Omental fat pad (tissue), 4 donors: ENCODE measurements around the gene CORO7. TPM values are rescaled to one million over a fixed set of nuclear protein-coding genes. Genes with fewer than 3 reads are reported as not detected.

Experiments
- ATAC-seq: fragments of 150-250 bp; one replicate; pipeline ENCODE4 v1.9.1; 2016; ENCODE audit warnings: mild to moderate bottlenecking, moderate library complexity; ENCODE audit not compliant: low FRiP score
- DNase-seq: peaks from one replicate; pipeline ENCODE4 v3.0.0-alpha.2; 2019; ENCODE audit warnings: low spot score
- total RNA-seq, 4 donors: library from RNA; depleted of rRNA; stranded (reverse); fragments of >200 nt; gene quantifications; one replicate each; pipeline ENCODE4 v1.1.0, GENCODE V29; 2016
- TF ChIP-seq, protein P1 (sequence below), 3 donors: fragments of 450-650 bp; IDR thresholded peaks; one replicate each; pipeline ENCODE4 v1.5.1; 2016 to 2017; ENCODE audit warnings: antibody characterized with exemption in 3 of 3, mild to moderate bottlenecking in 3 of 3, moderate library complexity in 2 of 3

Gene CORO7
- total RNA-seq, 4 donors from 2014 or later: 15.1 to 46.3 (median 27.5) TPM

DNA sequence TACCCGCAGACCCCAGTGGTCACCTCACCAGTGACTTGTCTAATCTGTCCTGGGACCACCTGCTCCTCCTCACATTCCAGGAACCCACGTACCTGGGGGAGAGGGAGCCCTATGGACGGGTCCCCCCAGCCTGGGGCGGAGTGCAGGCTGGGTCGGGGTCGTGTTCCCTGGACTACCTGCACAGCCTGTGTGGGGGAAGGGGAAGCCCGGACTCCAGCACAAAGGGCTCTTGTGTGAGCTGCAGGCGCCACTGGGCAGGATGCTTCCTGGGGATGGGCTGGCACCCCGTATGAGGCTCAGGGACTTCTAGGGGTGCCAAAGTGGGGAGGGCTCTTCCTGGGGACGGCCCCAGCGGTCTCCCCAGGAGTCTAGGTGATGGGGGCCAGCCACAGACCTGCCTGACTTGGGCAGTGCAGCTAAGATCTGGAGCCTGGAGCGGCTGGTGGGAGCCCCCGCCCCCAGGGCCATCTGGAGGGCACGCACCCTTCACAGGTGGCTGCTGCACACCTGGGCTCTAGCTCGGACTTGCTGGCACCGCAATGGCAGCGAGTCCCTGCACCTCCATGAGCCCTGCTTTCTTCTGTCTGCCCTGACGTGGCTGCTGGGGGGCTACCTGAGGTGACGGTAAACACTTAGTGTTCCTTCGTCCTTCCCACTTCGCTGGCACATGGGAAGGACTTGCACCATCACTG is 37.3 kb downstream of the CORO7 start:
- TF ChIP-seq, protein P1, sequence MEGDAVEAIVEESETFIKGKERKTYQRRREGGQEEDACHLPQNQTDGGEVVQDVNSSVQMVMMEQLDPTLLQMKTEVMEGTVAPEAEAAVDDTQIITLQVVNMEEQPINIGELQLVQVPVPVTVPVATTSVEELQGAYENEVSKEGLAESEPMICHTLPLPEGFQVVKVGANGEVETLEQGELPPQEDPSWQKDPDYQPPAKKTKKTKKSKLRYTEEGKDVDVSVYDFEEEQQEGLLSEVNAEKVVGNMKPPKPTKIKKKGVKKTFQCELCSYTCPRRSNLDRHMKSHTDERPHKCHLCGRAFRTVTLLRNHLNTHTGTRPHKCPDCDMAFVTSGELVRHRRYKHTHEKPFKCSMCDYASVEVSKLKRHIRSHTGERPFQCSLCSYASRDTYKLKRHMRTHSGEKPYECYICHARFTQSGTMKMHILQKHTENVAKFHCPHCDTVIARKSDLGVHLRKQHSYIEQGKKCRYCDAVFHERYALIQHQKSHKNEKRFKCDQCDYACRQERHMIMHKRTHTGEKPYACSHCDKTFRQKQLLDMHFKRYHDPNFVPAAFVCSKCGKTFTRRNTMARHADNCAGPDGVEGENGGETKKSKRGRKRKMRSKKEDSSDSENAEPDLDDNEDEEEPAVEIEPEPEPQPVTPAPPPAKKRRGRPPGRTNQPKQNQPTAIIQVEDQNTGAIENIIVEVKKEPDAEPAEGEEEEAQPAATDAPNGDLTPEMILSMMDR (IDR thresholded peaks at IDR 0.05): no peak
- DNase-seq (no peak), ATAC-seq (no peak)

DNA sequence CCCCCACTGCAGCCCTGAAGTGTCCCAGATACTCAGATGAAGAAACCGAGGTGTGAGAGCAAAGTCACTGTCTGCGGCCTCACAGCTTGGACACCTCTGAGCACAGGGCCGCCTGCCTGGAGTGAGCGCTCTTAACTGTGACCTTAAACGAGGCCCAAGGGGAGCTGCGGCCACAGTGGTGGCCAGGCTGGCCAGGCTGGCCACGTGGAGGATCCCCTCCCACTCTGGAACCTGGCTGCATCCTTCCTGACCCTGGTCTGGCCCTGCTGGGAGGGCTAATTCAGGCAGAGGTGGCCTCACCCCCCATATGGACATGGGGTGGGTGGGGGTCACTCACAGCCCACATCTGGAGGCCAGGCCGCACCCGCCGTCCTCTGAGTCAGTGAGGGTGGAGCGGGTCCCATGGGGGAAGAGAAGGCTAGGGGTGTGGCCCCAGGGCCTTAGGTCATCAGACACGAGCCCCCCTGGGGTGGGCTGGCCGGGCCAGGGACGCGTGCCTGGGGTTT is 38.2 kb downstream of the CORO7 start:
- TF ChIP-seq, protein P1 (IDR thresholded peaks at IDR 0.05): no peak
- DNase-seq: no peak
- no peak for ATAC-seq

DNA sequence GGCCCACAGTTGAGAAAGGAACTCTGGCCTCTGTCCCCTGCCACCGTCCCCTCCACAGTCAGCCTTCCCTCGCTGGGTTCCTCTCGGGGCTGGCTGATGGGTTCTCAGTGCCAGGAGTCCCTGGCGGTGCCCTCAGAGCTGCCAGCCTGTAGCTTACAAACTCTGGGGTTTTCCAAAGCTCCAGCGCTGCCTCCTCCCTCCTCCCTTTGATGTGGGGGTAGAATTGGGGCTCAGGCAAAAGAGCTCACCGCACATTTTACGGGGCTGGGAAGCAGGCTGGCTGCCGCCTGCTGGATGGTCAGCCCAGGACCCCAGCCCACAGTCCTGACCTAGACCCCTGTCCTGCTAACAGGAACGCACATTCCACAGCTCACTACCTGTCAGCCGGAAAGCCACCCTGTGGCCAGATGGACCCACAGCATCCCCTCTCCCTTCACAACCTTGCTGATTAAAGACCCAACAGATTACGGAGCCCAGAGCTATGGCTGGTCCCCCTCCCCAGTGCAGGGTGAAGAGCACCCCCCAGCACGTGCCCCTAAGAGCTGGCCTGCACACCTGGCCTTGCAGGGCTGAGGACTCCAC is 38.7 kb downstream of the CORO7 start:
- TF ChIP-seq, protein P1 (IDR thresholded peaks at IDR 0.05): no peak
- no peak for ATAC-seq
- no peak for DNase-seq

DNA sequence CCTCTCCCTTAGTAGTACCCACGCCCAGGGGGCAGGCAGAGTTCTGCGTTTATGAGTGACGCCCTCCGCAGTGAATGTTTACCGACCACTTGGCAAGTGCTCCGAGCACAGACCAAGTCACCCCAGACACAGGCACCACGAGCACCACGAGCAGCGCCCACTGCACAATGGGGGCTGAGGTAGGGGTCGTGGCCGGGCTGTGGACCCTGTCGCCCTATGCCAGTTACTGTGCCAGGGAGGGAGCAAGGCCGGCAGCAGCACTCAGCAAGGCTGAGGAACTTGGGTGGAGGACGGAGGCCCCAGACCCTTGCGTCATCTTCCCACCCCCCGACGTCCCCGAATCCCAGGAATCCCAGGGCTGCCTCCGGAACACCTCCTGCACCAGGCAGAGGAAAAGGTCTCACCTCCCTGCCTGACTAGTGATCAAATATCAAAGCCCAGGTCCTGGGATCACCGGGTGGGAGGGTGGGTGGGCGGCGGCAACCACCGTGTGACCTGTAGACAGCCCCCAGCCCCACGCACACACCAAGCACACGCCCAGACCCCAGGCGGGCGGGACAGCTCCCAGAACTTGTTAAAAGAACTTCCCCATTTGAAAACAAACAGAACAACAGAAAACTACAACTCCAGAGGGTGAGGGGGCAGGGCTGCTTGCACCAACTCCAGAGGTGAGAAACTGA is 39.4 kb downstream of the CORO7 start:
- DNase-seq (no peak), ATAC-seq (no peak)
- TF ChIP-seq, protein P1 (IDR thresholded peaks at IDR 0.05): no peak

DNA sequence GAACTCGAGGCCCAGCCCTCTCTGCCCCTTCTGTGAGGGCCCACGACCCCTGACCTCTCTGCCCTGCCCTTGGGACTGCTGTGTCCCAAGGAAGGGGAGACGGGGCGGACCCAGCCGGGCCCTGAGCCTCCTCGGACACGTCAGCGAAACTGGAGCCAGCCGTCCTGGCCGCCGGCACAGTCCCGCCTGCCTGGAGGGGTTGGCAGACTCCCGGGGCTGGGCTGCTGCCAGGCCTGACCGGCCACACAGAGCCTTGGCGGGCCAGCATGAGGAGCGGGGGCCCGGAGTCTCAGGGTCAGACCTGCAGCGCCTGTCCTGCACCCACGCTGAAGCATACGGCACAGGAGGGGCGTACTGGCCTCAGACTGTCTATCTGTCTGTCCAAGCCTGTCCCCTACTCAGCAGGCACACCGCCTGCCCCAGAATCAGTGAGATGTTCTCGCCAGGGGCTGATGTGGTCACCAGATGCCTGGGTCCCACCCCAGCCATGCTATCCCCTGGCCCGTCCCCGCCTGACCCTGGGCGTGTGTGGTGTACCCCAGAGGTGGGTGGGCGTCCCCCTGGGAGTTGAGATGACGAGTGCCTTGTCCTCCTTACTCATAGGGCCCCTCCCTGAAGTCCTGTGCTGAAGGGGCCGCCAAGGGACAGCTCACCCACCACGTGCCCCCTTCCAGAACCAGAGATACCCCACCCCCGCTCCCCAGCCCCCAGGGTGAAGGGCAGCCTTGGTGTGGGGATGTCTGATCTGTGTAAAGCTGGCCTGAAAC is 40.1 kb downstream of the CORO7 start:
- ATAC-seq: peak; percentile 55
- TF ChIP-seq, protein P1 (IDR thresholded peaks at IDR 0.05): no peak
- peak; percentile 77 for DNase-seq

DNA sequence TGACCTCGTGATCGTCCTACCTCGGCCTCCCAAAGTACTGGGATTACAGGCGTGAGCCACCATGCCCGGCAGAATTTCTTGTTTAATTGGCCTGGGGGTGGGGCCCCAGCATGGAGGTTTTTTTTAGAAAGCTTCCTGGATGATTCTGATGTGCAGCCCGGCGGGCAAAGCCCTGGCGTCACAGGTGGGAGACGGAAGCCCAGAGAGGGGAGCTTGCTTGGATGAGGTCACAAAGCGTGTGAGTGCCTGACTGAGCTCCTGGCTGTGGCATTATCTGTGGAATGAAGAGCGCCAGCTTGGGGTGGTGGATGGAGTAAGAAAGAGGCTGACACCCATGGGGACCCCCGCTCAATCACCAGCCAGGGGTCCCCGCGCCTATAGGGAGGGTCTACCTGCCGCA is 40.7 kb downstream of the CORO7 start:
- TF ChIP-seq, protein P1 (IDR thresholded peaks at IDR 0.05): no peak
- ATAC-seq (no peak), DNase-seq (no peak)
